HUES48 (cell line): ENCODE data around the gene G6PC1.
"Not testable (repeated sequence)": the region's sequence is repeated elsewhere in the genome, so short reads cannot be mapped to it uniquely, and the experiment has no call there.

Experiments
- H3K27ac ChIP-seq: one replicate; pipeline ENCODE4 v1.7.0; 2013; ENCODE audit warnings: low read depth, low read length, inconsistent platforms
- H3K27me3 ChIP-seq: 2 replicates; pipeline ENCODE4 v1.6.1; 2013; ENCODE audit warnings: mild to moderate bottlenecking, low read length; ENCODE audit not compliant: control insufficient read depth, insufficient read depth
- H3K36me3 ChIP-seq: 2 replicates; pipeline ENCODE4 v1.6.1; 2013; ENCODE audit warnings: low read length; ENCODE audit not compliant: control insufficient read depth, insufficient read depth
- H3K4me1 ChIP-seq: 2 replicates; pipeline ENCODE4 v1.6.1; 2013; ENCODE audit warnings: mild to moderate bottlenecking, low read length; ENCODE audit not compliant: control insufficient read depth, insufficient read depth
- H3K4me3 ChIP-seq: 2 replicates; pipeline ENCODE4 v1.5.1; 2013; ENCODE audit warnings: mild to moderate bottlenecking, low read depth, low read length
- H3K9ac ChIP-seq: 2 replicates; pipeline ENCODE4 v1.6.1; 2013; ENCODE audit warnings: mild to moderate bottlenecking, low read depth, low read length, moderate library complexity
- H3K9me3 ChIP-seq: 2 replicates; pipeline ENCODE4 v1.6.1; 2013; ENCODE audit warnings: low read length; ENCODE audit not compliant: control insufficient read depth, insufficient read depth

Gene G6PC1

DNA sequence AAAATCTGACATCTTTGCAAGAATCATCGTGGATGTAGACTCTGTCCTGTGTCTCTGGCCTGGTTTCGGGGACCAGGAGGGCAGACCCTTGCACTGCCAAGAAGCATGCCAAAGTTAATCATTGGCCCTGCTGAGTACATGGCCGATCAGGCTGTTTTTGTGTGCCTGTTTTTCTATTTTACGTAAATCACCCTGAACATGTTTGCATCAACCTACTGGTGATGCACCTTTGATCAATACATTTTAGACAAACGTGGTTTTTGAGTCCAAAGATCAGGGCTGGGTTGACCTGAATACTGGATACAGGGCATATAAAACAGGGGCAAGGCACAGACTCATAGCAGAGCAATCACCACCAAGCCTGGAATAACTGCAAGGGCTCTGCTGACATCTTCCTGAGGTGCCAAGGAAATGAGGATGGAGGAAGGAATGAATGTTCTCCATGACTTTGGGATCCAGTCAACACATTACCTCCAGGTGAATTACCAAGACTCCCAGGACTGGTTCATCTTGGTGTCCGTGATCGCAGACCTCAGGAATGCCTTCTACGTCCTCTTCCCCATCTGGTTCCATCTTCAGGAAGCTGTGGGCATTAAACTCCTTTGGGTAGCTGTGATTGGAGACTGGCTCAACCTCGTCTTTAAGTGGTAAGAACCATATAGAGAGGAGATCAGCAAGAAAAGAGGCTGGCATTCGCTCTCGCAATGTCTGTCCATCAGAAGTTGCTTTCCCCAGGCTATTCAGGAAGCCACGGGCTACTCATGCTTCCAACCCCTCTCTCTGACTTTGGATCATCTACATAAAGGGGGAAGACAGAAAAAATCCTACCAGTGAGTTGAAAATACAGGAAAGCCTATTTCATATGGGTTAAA lies at the start of gene G6PC1:
G6PC1 (plus strand) TSS at position 340 of the 872 bp plus-strand sequence; CDS start at position 418, 78 bp downstream.
- H3K27ac ChIP-seq = no peak within 1 kb of the TSS
- no peaks in the 10 kb centered on the region for H3K27me3 ChIP-seq
- no peak within 1 kb of the TSS for H3K4me3 ChIP-seq
- 0 out of 2 replicates have a peak, but pooled peaks cover 4% of the 10 kb centered on the region for H3K4me1 ChIP-seq
- no peaks in the 10 kb centered on the region for H3K36me3 ChIP-seq
- H3K9ac ChIP-seq = no peak within 1 kb of the TSS
- H3K9me3 ChIP-seq = no peaks in the 10 kb centered on the region

DNA sequence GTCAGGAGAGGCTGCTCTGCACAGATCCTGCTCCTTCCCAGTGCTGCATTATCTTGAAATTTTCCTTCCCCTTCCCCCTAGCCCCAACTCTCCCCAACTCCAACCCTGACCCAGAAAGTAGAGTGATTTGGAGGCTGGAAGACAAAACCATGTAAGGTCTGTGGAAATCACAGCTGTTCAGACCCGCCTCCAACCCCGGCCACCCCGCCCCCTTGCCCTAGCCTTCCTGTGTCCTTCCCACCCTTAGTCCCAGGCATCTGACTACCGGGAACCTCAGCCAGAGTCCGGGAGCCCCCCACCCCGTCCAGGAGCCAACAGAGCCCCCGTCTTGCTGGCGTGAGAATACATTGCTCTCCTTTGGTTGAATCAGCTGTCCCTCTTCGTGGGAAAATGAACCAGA lies 49.6 kb upstream of the G6PC1 start, which contains the start of gene AOC3:
AOC3 (plus strand) TSS at position 246 of the 400 bp plus-strand sequence; CDS start at position 391, 145 bp downstream.
- Histone ChIP-seq H3K27me3 (no peaks in the 10 kb centered on the region), H3K9me3 (no peaks in the 10 kb centered on the region), H3K9ac (no peak within 1 kb of the TSS), H3K4me1 (no peaks in the 10 kb centered on the region), H3K36me3 (no peaks in the 10 kb centered on the region), H3K4me3 (no peak within 1 kb of the TSS), H3K27ac (no peak within 1 kb of the TSS)

DNA sequence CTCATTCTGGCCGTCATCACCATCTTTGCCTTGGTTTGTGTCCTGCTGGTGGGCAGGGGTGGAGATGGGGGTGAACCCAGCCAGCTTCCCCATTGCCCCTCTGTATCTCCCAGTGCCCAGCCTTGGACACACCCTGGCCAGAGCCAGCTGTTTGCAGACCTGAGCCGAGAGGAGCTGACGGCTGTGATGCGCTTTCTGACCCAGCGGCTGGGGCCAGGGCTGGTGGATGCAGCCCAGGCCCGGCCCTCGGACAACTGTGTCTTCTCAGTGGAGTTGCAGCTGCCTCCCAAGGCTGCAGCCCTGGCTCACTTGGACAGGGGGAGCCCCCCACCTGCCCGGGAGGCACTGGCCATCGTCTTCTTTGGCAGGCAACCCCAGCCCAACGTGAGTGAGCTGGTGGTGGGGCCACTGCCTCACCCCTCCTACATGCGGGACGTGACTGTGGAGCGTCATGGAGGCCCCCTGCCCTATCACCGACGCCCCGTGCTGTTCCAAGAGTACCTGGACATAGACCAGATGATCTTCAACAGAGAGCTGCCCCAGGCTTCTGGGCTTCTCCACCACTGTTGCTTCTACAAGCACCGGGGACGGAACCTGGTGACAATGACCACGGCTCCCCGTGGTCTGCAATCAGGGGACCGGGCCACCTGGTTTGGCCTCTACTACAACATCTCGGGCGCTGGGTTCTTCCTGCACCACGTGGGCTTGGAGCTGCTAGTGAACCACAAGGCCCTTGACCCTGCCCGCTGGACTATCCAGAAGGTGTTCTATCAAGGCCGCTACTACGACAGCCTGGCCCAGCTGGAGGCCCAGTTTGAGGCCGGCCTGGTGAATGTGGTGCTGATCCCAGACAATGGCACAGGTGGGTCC lies 49.0 kb upstream of the G6PC1 start:
- not testable (repeated sequence) for H3K9ac ChIP-seq, H3K4me1 ChIP-seq, H3K36me3 ChIP-seq, H3K9me3 ChIP-seq, H3K4me3 ChIP-seq, H3K27ac ChIP-seq, H3K27me3 ChIP-seq

DNA sequence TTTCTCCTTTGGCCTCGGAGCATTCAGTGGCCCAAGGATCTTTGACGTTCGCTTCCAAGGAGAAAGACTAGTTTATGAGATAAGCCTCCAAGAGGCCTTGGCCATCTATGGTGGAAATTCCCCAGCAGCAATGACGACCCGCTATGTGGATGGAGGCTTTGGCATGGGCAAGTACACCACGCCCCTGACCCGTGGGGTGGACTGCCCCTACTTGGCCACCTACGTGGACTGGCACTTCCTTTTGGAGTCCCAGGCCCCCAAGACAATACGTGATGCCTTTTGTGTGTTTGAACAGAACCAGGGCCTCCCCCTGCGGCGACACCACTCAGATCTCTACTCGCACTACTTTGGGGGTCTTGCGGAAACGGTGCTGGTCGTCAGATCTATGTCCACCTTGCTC lies 48.2 kb upstream of the G6PC1 start:
- Histone ChIP-seq H3K36me3 (no peaks in the 10 kb centered on the region), H3K4me1 (no peaks in the 10 kb centered on the region), H3K9ac (no peak overlapping the region), H3K9me3 (no peaks in the 10 kb centered on the region), H3K4me3 (no peak overlapping the region), H3K27ac (no peak overlapping the region), H3K27me3 (no peaks in the 10 kb centered on the region)

DNA sequence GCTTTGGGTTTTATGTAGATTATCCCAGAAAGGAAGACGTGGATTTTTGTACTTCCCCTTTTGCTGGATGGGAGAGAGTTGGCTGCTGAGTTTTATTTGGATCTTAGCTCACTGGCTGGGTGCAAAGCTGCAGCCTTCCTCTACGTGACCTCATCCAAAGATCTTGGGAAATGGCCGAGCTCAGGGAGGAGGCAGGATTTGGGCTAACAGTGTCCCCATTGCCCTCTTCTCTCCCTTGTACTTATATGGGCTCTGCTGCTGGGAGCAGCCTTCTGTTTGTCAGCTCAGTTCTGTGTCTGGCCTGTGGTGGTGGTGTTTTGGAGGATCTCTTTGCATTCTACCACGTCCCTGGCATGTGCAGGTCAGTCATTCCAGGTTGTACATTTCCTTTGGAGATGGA lies 47.6 kb upstream of the G6PC1 start:
- Histone ChIP-seq H3K4me1 (no peaks in the 10 kb centered on the region), H3K27ac (no peak overlapping the region), H3K4me3 (no peak overlapping the region), H3K9me3 (no peaks in the 10 kb centered on the region), H3K9ac (no peak overlapping the region), H3K36me3 (no peaks in the 10 kb centered on the region), H3K27me3 (no peaks in the 10 kb centered on the region)

DNA sequence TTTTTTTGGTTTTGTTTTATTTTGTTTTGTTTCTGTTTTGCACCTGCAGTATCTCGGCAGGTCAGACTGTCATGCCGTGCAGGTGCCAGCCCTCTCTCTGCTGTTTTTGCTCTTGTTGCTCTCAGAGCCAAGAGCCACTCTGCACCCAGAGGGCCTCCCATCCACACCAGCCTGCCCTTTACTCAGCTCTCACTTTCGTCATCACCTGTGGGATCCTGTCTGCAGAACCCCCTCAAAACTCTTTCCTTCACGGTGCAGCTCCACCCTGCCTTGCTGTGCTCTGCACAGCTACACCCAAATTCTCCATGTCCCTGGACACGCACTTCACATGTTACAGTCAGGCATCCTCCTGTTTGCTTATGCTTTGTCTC lies 47.0 kb upstream of the G6PC1 start:
- Histone ChIP-seq H3K9me3 (no peaks in the 10 kb centered on the region), H3K27ac (no peak overlapping the region), H3K36me3 (no peaks in the 10 kb centered on the region), H3K4me3 (no peak overlapping the region), H3K4me1 (no peaks in the 10 kb centered on the region), H3K9ac (no peak overlapping the region), H3K27me3 (no peaks in the 10 kb centered on the region)

DNA sequence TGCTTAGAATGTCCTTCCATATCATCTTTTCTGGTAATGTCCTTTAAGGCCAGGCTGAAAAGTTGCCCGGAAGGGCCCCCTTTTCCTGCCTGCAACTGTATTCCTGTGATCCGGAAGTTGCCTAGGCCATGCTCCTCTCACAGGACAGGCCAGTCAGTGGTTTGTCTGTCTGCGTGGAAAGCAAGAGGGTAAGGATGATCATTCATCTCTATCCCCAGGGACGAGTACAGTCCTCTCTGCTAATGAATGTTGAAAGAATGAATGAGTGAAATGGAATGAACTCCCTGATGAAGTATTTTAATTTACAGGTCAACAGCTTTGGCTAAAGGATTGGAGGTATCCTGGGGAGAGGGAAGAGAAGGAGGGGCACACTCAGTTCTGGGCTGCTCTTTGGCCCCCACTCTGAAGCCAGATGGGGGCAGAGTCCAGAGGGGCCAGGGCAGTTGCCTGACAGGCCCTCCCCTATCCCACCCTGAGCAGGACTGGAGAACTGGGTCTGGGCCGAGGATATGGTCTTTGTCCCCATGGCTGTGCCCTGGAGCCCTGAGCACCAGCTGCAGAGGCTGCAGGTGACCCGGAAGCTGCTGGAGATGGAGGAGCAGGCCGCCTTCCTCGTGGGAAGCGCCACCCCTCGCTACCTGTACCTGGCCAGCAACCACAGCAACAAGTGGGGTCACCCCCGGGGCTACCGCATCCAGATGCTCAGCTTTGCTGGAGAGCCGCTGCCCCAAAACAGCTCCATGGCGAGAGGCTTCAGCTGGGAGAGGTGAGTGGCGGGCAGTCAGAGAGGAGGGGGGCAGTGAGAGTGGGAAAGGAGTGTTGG lies 46.4 kb upstream of the G6PC1 start:
- no peak overlapping the region for H3K9ac ChIP-seq
- H3K36me3 ChIP-seq = no peaks in the 10 kb centered on the region
- no peak overlapping the region for H3K27ac ChIP-seq
- no peaks in the 10 kb centered on the region for H3K27me3 ChIP-seq
- H3K4me3 ChIP-seq = no peak overlapping the region
- no peaks in the 10 kb centered on the region for H3K4me1 ChIP-seq
- no peaks in the 10 kb centered on the region for H3K9me3 ChIP-seq

DNA sequence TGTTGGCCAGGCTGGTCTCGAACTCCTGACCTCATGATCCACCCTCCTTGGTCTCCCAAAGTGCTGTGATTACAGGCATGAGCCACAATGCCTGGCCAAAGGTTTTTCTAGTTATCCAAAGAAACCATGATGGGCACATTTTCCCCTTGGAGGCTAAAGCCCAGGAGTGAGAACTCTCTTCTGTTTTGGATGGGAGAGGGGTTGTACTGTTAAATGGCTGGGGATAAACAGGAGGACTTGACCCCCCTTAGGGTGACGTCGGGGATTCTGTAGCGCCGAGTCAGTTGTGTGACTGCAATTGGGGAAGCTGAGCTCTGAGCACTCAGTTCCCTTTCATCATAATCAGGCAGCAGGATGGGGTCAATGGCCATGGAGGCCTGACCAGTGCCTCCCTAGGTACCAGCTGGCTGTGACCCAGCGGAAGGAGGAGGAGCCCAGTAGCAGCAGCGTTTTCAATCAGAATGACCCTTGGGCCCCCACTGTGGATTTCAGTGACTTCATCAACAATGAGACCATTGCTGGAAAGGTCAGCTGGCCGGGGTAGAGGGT lies 45.5 kb upstream of the G6PC1 start:
- no peaks in the 10 kb centered on the region for H3K27me3 ChIP-seq
- no peak overlapping the region for H3K9ac ChIP-seq
- no peaks in the 10 kb centered on the region for H3K4me1 ChIP-seq

DNA sequence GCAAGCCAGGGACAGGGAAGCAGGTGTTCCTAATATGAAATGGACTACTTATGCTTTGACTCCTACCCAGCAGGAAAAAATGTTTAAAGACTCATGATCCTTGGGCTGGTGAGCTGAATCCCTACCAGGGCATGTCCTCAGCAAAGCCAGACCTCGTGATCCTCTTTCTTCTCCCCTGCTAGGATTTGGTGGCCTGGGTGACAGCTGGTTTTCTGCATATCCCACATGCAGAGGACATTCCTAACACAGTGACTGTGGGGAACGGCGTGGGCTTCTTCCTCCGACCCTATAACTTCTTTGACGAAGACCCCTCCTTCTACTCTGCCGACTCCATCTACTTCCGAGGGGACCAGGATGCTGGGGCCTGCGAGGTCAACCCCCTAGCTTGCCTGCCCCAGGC lies 44.5 kb upstream of the G6PC1 start:
- H3K27me3 ChIP-seq, H3K9me3 ChIP-seq, H3K4me3 ChIP-seq, H3K9ac ChIP-seq, H3K27ac ChIP-seq, H3K36me3 ChIP-seq, H3K4me1 ChIP-seq: not testable (repeated sequence)

More for the DNA sequence above, 45.5 kb upstream of the G6PC1 start:
- no peak overlapping the region for H3K4me3 ChIP-seq
- H3K9me3 ChIP-seq = no peaks in the 10 kb centered on the region
- no peak overlapping the region for H3K27ac ChIP-seq
- no peaks in the 10 kb centered on the region for H3K36me3 ChIP-seq

DNA sequence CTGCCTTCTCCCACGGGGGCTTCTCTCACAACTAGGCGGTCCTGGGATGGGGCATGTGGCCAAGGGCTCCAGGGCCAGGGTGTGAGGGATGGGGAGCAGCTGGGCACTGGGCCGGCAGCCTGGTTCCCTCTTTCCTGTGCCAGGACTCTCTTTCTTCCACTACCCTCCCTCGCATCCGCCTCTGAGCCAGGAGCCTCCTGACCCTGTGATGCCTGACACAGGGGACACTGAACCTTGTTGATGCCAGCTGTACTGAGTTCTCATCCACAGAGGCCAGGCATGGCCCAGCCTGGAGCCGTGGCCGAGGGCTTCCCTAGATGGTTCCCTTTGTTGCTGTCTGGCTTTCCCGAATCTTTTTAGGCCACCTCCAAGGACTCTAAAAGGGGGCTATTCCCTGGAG lies 44.1 kb upstream of the G6PC1 start:
- not testable (repeated sequence) for H3K9ac ChIP-seq, H3K27ac ChIP-seq, H3K27me3 ChIP-seq, H3K4me1 ChIP-seq, H3K9me3 ChIP-seq, H3K36me3 ChIP-seq, H3K4me3 ChIP-seq
